ENCODE results near the gene TNS1. TPM values are rescaled to one million over a fixed set of nuclear protein-coding genes. Genes with fewer than 3 reads are reported as not detected.

Gene TNS1
- total RNA-seq, 1 donor from 2014 or later = 1,334 TPM

DNA sequence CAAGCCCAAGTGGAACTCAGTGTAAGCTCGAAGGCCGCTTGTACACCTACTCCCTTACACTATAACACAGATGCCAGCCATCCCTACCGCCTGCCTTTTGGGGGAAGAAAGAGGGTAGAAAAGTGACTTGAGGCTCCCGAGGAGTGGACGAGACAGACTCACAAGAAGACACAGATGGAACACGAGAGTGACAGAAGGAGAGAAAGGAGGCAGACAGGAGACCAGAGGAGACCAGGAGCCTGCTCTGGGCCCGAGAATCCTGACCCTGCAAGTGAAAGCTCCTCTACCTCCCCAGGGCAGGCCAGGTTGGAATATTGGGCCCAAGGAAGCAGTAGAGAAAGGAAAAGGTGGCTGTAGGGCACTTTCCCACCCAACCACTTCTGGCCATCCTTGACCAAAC lies 23.4 kb upstream of the TNS1 start:
- TF ChIP-seq, protein P1, sequence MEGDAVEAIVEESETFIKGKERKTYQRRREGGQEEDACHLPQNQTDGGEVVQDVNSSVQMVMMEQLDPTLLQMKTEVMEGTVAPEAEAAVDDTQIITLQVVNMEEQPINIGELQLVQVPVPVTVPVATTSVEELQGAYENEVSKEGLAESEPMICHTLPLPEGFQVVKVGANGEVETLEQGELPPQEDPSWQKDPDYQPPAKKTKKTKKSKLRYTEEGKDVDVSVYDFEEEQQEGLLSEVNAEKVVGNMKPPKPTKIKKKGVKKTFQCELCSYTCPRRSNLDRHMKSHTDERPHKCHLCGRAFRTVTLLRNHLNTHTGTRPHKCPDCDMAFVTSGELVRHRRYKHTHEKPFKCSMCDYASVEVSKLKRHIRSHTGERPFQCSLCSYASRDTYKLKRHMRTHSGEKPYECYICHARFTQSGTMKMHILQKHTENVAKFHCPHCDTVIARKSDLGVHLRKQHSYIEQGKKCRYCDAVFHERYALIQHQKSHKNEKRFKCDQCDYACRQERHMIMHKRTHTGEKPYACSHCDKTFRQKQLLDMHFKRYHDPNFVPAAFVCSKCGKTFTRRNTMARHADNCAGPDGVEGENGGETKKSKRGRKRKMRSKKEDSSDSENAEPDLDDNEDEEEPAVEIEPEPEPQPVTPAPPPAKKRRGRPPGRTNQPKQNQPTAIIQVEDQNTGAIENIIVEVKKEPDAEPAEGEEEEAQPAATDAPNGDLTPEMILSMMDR (IDR thresholded peaks at IDR 0.05) = no peak
- H3K36me3 ChIP-seq = no peaks in the 10 kb centered on the region
- intact Hi-C loops (cut with DNase I) = no loop called here
- peaks cover 2 to 22% of the 10 kb centered on the region in 2 donors for H3K4me1 ChIP-seq
- no peak overlapping the region for H3K27ac ChIP-seq
- H3K4me3 ChIP-seq = no peak overlapping the region
- H3K27me3 ChIP-seq = no peaks in the 10 kb centered on the region
- H3K9me3 ChIP-seq = no peaks in the 10 kb centered on the region
- peak in 1 of 2 donors; percentile 37 for DNase-seq (ENCODE audit: low spot score in 2 of 2)

DNA sequence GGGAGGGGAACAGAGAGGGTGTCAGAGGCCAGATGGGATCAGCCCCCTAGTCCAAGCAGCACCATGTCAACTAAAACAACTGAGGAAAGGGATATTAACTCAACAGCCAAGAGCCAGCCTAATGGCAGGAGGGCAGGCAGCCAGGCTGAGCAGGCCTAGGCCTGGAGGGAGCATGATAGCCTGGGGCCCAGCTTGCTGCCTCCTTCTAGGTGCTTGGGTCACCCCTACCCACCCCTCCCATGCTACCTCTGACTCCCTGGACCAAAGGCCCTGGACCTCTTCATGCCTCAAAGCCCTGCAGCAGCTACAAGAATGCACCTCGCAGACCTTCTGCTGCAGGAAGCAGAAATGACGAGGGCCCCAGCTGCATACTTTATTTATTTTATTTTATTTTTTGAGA lies 22.1 kb upstream of the TNS1 start:
- DNase-seq (ENCODE audit: low spot score in 2 of 2) = peak in 1 of 2 donors; percentile 58
- peaks cover 7 to 26% of the 10 kb centered on the region in 2 donors for H3K4me1 ChIP-seq
- intact Hi-C loops (cut with DNase I) = no loop called here
- no peak overlapping the region for H3K27ac ChIP-seq
- H3K36me3 ChIP-seq = no peaks in the 10 kb centered on the region
- H3K4me3 ChIP-seq = no peak overlapping the region
- TF ChIP-seq, protein P1 (IDR thresholded peaks at IDR 0.05) = no peak
- H3K27me3 ChIP-seq = no peaks in the 10 kb centered on the region
- no peaks in the 10 kb centered on the region for H3K9me3 ChIP-seq

DNA sequence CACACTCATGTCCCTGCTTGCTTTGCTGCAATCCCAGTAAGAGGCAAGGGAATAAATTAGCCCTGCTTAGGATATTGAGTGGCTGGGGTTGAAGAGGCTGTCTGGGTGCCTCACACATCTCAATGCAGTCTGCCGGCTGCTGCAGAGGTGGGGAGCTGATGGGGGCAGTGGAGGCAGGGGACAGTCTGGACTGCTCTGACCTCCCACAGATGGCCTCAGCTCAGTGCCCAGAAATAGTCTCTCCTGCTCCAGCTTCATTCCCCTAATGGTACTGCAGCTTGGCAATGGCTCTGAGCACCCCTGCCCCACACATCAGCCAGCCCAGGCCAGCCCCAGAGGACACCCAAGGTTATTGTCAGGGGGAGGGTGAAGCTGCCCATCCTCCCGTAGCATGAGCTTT lies 21.5 kb upstream of the TNS1 start:
- Histone ChIP-seq H3K4me3 (no peak overlapping the region), H3K9me3 (no peaks in the 10 kb centered on the region), H3K4me1 (peaks cover 7 to 23% of the 10 kb centered on the region in 2 donors), H3K36me3 (no peaks in the 10 kb centered on the region), H3K27me3 (no peaks in the 10 kb centered on the region), H3K27ac (peak overlapping the region in 1 of 2 donors; percentile 9)
- TF ChIP-seq, protein P1 (IDR thresholded peaks at IDR 0.05) = no peak
- DNase-seq (ENCODE audit: low spot score in 2 of 2) = peak in 1 of 2 donors; percentile 42
- intact Hi-C loops (cut with DNase I) = no loop called here

DNA sequence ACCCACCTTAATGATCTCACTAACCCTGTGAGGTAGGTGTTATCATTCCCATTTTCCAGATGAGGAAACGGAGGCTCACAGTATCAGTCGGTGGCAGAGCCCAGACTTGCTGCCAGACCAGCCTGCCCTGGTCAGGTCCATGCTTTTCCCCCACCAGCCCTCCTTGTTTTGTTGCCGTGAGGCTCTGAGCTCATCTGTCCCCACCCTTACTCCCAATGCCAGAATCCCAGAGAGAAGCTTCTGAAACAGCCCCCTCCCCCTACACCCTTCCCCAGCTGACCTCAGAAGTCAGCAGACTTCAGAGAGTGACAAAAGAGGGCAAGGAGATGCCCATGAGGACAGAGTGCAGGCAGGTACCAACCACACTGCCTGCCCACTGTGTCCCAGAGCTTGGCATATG lies 20.8 kb upstream of the TNS1 start:
- TF ChIP-seq, protein P1 (IDR thresholded peaks at IDR 0.05) = no peak
- H3K4me1 ChIP-seq = peaks cover 10 to 23% of the 10 kb centered on the region in 2 donors
- H3K27ac ChIP-seq = peak overlapping the region in 1 of 2 donors; percentile 9
- DNase-seq (ENCODE audit: low spot score in 2 of 2) = peak in 1 of 2 donors; percentile 56
- H3K4me3 ChIP-seq = no peak overlapping the region
- no peaks in the 10 kb centered on the region for H3K9me3 ChIP-seq
- no peaks in the 10 kb centered on the region for H3K27me3 ChIP-seq
- no peaks in the 10 kb centered on the region for H3K36me3 ChIP-seq
- intact Hi-C loops (cut with DNase I) = no loop called here

DNA sequence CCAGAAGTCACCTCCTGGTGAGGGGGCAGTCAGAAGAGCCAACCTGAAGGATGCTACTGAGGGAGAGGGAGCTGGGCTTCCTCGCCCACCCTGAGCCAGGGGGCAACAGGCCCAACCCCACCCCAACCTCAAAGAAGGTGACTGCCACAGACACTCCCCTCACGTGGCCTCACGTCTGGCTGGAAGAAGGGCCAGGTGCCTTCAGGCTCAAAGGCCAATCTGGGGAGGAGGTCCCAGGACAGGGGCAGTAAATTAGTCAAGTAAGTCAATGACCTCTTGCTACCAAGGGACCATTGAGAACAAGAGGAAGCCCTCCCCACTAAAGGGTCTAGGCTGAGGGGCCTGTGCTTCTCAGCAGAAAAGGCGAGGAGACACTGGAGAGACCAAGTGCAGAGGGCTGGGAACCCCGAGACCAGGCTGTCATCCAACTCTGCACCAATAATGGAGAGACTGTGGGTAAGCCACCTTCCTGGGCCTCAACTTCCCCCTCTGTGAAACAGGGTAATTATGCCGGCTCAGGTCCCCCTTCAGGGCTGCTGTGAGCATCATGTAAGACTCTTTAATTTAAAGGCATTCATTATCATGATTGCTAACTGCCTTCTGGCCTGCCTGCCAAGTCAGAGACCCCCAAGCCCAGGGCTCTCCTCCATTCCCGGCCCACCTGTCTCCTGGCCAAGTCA lies 20.2 kb upstream of the TNS1 start:
- DNase-seq (ENCODE audit: low spot score in 2 of 2) = peak in 1 of 2 donors; percentile 54
- Histone ChIP-seq H3K27ac (peak overlapping the region; percentile 16 to 77), H3K4me3 (no peak overlapping the region), H3K36me3 (no peaks in the 10 kb centered on the region), H3K27me3 (no peaks in the 10 kb centered on the region), H3K9me3 (no peaks in the 10 kb centered on the region), H3K4me1 (peaks cover 15 to 29% of the 10 kb centered on the region in 2 donors)
- intact Hi-C loops (cut with DNase I) = no loop called here
- TF ChIP-seq, protein P1 (IDR thresholded peaks at IDR 0.05) = no peak

Measured in ascending aorta (tissue), 2 donors.